Smooth muscle cell (in vitro differentiated cells): ENCODE results near the gene GNG12. TPM values are rescaled to one million over a fixed set of nuclear protein-coding genes. Genes with fewer than 3 reads are reported as not detected.

Experiments used
- DNase-seq: peaks from one replicate; lab custom pipeline; 2025; ENCODE audit not compliant: unreplicated experiment; lab: John Stamatoyannopoulos, UW
- H2AFZ ChIP-seq: fragments of 200-600 bp; sonication (generic); 2 replicates; pipeline ENCODE4 v1.6.0; 2016; ENCODE audit warnings: antibody characterized with exemption, low read depth, mild to moderate bottlenecking
- H3F3A ChIP-seq: fragments of 200-600 bp; sonication (generic); 2 replicates; pipeline ENCODE4 v1.6.0; 2017; ENCODE audit warnings: antibody characterized with exemption, low read depth
- H3K27ac ChIP-seq: fragments of 200-600 bp; sonication (generic); 2 replicates; pipeline ENCODE4 v1.5.1; 2016; ENCODE audit warnings: low read depth, mild to moderate bottlenecking
- H3K27me3 ChIP-seq: fragments of 200-600 bp; sonication (generic); 2 replicates; pipeline ENCODE4 v1.6.1; 2016; ENCODE audit warnings: low read depth, mild to moderate bottlenecking
- H3K36me3 ChIP-seq: fragments of 200-600 bp; sonication (generic); 2 replicates; pipeline ENCODE4 v1.5.1; 2016; ENCODE audit warnings: low read depth
- H3K4me1 ChIP-seq: fragments of 200-600 bp; sonication (generic); 2 replicates; pipeline ENCODE4 v1.5.1; 2016; ENCODE audit warnings: low read depth
- H3K4me2 ChIP-seq: fragments of 200-600 bp; sonication (generic); 2 replicates; pipeline ENCODE4 v1.6.0; 2016; ENCODE audit warnings: mild to moderate bottlenecking
- H3K4me3 ChIP-seq: fragments of 200-600 bp; sonication (generic); 2 replicates; pipeline ENCODE4 v1.5.1; 2016; ENCODE audit warnings: mild to moderate bottlenecking
- H3K79me2 ChIP-seq: fragments of 200-600 bp; sonication (generic); 2 replicates; pipeline ENCODE4 v1.6.0; 2016; ENCODE audit warnings: low read depth, mild to moderate bottlenecking
- H3K9ac ChIP-seq: fragments of 200-600 bp; sonication (generic); 2 replicates; pipeline ENCODE4 v1.6.0; 2016; ENCODE audit warnings: low read depth
- H3K9me3 ChIP-seq: fragments of 200-600 bp; sonication (generic); replicated peaks from 2 replicates; pipeline ENCODE4 v1.5.1; 2016; ENCODE audit warnings: low read depth
- H4K20me1 ChIP-seq: fragments of 200-600 bp; sonication (generic); 2 replicates; pipeline ENCODE4 v1.6.0; 2016; ENCODE audit warnings: low read depth
- WGBS: methylation state at CpG from one replicate; pipeline ENCODE4 v1.1.7; 2016; ENCODE audit warnings: low lambda C conversion rate; 5-methylcytosine and 5-hydroxymethylcytosine counted together
- polyA plus RNA-seq: library from polyadenylated mRNA; unstranded; fragments of >200 nt; fragmentation: Nextera tagmentation; extraction: Ambion mirVana; gene quantifications from 2 replicates; pipeline ENCODE4 v1.2.1, GENCODE V29; 2016
- total RNA-seq: library from RNA; depleted of rRNA; stranded (reverse); fragments of >200 nt; gene quantifications from 2 replicates; pipeline ENCODE4 v1.2.3, GENCODE V29; 2014
- TF ChIP-seq, protein P1 (sequence below): fragments of 200-600 bp; sonication (generic); IDR thresholded peaks from 2 replicates; pipeline ENCODE4 v1.5.1; 2017; ENCODE audit warnings: borderline replicate concordance, mild to moderate bottlenecking, antibody characterized with exemption; ENCODE audit not compliant: insufficient read depth, poor library complexity, severe bottlenecking

Gene GNG12
- total and polyA plus RNA-seq, 2 experiments from 2014 or later = 54.6 to 86.6 TPM

DNA sequence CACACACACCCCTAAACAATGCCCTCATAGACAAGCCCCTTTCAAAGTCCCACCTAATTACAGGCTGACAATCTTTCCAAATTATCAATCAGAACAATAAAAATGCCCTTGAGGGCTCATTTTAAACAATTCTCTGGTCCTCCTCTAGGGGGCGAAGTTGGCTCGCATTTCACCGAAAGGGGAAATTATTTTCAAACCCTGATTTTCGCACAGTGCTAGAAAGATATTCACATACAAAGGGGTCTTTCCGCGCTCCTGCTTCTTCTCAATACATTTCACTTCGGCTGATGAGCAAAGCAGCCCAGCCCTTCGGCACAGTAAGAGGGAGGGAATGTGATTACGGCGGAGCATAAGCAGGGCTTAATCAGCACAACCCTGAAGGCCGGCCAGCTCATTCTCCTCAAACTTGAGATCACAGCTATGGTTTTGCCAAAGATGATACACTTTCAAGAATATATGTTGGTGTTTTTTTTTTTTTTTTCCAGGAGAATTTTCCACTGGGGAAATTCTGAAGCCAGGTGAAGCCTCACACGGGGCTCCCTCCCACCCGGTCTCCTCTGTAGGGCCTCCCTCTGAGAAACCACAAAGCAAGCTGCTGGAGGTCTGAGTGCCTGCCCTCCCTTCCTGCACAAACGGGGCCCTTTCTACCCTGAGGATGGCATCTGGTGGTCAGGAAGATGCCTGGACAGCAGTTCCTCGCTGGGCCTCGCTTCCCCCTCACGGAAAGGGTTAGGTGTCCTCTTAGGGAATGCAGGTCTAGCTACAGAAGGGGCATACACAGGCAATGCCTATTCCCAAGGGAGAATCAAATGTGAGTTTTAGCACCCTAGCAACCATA, 66.9 kb downstream of the GNG12 start:
- Histone ChIP-seq H3K79me2 (peaks cover 7% of the 10 kb centered on the region), H3K9ac (peak overlapping the region; percentile 45), H3K4me2 (peak overlapping the region; percentile 82), H3K4me3 (peak overlapping the region; percentile 35), H3K4me1 (peaks cover 24% of the 10 kb centered on the region), H3F3A (peaks cover 3% of the 10 kb centered on the region), H3K9me3 (no peaks in the 10 kb centered on the region), H3K36me3 (no peaks in the 10 kb centered on the region), H3K27me3 (no peaks in the 10 kb centered on the region), H4K20me1 (peaks cover 6% of the 10 kb centered on the region), H3K27ac (peak overlapping the region; percentile 74), H2AFZ (no peak overlapping the region)
- peak; percentile 10 for DNase-seq
- 9% methylated on average over 17 of the region's 17 CpGs for WGBS
- TF ChIP-seq, protein P1, sequence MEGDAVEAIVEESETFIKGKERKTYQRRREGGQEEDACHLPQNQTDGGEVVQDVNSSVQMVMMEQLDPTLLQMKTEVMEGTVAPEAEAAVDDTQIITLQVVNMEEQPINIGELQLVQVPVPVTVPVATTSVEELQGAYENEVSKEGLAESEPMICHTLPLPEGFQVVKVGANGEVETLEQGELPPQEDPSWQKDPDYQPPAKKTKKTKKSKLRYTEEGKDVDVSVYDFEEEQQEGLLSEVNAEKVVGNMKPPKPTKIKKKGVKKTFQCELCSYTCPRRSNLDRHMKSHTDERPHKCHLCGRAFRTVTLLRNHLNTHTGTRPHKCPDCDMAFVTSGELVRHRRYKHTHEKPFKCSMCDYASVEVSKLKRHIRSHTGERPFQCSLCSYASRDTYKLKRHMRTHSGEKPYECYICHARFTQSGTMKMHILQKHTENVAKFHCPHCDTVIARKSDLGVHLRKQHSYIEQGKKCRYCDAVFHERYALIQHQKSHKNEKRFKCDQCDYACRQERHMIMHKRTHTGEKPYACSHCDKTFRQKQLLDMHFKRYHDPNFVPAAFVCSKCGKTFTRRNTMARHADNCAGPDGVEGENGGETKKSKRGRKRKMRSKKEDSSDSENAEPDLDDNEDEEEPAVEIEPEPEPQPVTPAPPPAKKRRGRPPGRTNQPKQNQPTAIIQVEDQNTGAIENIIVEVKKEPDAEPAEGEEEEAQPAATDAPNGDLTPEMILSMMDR = peak; percentile 78

DNA sequence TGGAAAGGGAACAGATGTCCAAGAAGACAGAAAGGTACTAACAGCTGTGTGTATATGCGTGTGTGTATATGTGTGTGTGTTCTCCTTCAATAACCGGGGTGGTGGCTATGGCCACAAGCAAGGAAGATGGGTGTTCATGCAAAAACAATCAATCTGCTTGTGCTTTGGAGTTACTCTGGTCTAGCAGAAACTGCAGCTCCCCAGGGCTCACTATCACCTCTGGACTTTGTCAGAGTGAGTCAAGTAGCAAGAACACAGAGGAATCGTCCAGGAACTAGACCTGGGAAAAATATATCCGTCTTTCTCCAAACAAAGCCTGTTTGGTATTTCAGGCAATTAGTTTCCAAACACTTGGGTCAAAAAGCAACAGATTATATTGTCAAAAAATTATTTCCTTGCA, 68.6 kb downstream of the GNG12 start:
- 81% methylated on average over 4 of the region's 4 CpGs for WGBS
- no peak overlapping the region for H3K27ac ChIP-seq

GRCh38 chr1:67761730-67762129, 71.5 kb downstream of the GNG12 start:
- H3K27ac ChIP-seq = no peak overlapping the region
- TF ChIP-seq, protein P1 = no peak
- H3K4me1 ChIP-seq = peaks cover 21% of the 10 kb centered on the region
- no peaks in the 10 kb centered on the region for H3K36me3 ChIP-seq
- WGBS = 73% methylated on average over 4 of the region's 4 CpGs
- H3K4me3 ChIP-seq = no peak overlapping the region
- no peak for DNase-seq
- no peak overlapping the region for H2AFZ ChIP-seq
- H3K9ac ChIP-seq = no peak overlapping the region
- H4K20me1 ChIP-seq = peaks cover 13% of the 10 kb centered on the region
- no peaks in the 10 kb centered on the region for H3K9me3 ChIP-seq
- peaks cover 20% of the 10 kb centered on the region for H3F3A ChIP-seq
- H3K4me2 ChIP-seq = no peak overlapping the region
- H3K27me3 ChIP-seq = no peaks in the 10 kb centered on the region
- H3K79me2 ChIP-seq = peaks cover 9% of the 10 kb centered on the region

More for the DNA sequence above, 68.6 kb downstream of the GNG12 start:
- DNase-seq = no peak
- Histone ChIP-seq H3K4me1 (peaks cover 27% of the 10 kb centered on the region), H3K4me2 (no peak overlapping the region), H3K4me3 (no peak overlapping the region), H3F3A (peaks cover 12% of the 10 kb centered on the region), H3K27me3 (no peaks in the 10 kb centered on the region), H4K20me1 (peaks cover 11% of the 10 kb centered on the region), H3K79me2 (peaks cover 7% of the 10 kb centered on the region), H3K9ac (no peak overlapping the region), H3K36me3 (no peaks in the 10 kb centered on the region), H3K9me3 (no peaks in the 10 kb centered on the region), H2AFZ (no peak overlapping the region)
- TF ChIP-seq, protein P1 = no peak
